Cardiac fibroblast (primary cell): ENCODE data around the gene SLC2A13.
"Not testable (repeated sequence)": the region's sequence is repeated elsewhere in the genome, so short reads cannot be mapped to it uniquely, and the experiment has no call there.

ENCODE experiments used
- DNase-seq, 2 donors: peaks; one replicate each; pipeline versions ENCODE4 v3.0.0 to v3.0.0-alpha.2; 2010; ENCODE audit warnings: low read depth in 2 of 2
- H3K4me3 ChIP-seq, 2 donors: replicated peaks in 1 of 2; 1 replicate in 1 of 2; 2 replicates in 1 of 2; pipeline ENCODE4 v1.5.1; 2011; ENCODE audit warnings: low read depth in 2 of 2, low read length in 2 of 2, mild to moderate bottlenecking in 2 of 2, moderate library complexity in 1 of 2
- TF ChIP-seq, protein P1 (sequence below): IDR thresholded peaks from one replicate; pipeline ENCODE4 v1.5.1; 2011; ENCODE audit warnings: low read depth, mild to moderate bottlenecking, low read length, inconsistent platforms

Gene SLC2A13

DNA sequence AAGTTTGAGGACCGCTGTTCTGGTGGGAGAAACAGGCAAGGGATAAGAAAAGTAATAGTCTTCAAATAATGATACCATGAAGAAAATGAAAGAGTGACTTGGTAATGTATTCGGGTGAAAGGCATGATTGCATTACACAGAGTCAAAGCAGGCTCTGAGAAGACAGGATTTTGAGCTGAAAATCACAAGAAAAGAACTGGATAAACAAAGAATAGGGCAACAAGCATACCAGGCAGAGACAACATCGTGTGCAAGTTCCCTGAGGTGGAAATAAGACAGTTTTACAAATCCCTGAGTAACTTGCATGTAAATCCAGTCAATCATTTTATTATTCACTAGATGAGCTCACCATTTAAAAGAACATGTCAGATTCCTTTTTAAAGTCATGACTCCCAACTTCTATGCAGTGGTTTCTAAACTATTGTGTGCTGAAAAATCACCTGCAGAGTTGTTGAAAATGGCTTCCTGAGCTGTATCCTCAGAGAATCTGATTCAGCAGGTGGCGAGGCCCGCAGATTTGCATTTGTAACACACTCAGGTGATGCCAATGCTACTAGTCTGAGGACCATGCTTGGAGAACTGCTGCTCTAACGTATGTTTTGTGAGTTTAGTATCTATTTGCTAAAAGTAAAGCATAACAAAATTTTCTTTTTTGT is 353.3 kb downstream of the SLC2A13 start:
- DNase-seq = no peak
- no peak overlapping the region for H3K4me3 ChIP-seq
- TF ChIP-seq, protein P1, sequence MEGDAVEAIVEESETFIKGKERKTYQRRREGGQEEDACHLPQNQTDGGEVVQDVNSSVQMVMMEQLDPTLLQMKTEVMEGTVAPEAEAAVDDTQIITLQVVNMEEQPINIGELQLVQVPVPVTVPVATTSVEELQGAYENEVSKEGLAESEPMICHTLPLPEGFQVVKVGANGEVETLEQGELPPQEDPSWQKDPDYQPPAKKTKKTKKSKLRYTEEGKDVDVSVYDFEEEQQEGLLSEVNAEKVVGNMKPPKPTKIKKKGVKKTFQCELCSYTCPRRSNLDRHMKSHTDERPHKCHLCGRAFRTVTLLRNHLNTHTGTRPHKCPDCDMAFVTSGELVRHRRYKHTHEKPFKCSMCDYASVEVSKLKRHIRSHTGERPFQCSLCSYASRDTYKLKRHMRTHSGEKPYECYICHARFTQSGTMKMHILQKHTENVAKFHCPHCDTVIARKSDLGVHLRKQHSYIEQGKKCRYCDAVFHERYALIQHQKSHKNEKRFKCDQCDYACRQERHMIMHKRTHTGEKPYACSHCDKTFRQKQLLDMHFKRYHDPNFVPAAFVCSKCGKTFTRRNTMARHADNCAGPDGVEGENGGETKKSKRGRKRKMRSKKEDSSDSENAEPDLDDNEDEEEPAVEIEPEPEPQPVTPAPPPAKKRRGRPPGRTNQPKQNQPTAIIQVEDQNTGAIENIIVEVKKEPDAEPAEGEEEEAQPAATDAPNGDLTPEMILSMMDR = no peak

DNA sequence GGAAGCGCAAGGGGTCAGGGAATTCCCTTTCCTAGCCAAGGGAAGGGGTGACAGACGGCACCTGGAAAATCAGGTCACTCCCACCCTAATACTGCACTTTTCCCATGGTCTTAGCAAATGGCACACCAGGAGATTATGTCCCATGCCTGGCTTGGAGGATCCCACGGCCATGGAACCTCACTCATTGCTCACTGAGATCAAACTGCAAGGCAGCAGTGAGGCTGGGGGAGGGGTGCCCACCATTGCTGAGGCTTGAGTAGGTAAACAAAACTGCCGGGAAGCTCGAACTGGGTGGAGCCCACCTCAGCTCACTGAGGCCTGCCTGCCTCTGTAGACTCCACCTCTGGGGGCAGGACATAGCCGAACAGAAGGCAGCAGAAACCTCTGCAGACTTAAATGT is 359.7 kb downstream of the SLC2A13 start:
- DNase-seq, H3K4me3 ChIP-seq: not testable (repeated sequence)

DNA sequence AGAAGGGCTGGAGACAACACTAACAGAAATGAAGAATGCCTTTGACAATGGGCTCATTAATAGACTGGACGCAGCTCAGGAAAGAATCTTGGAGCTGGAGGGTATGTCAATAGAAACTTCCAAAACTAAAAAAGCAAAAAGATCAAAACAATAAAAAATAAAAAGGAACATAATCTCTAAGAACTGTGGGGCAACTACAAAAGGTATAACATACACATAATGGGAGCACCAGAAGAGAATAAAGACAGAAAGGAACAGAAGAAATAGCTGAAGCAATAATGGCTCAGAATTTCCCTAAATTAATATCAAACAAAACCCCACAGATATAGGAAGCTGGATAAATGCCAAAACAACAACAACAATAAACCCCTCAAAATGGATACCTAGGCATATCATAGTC is 362.2 kb downstream of the SLC2A13 start:
- TF ChIP-seq, protein P1 = no peak
- DNase-seq = no peak
- no peak overlapping the region for H3K4me3 ChIP-seq

DNA sequence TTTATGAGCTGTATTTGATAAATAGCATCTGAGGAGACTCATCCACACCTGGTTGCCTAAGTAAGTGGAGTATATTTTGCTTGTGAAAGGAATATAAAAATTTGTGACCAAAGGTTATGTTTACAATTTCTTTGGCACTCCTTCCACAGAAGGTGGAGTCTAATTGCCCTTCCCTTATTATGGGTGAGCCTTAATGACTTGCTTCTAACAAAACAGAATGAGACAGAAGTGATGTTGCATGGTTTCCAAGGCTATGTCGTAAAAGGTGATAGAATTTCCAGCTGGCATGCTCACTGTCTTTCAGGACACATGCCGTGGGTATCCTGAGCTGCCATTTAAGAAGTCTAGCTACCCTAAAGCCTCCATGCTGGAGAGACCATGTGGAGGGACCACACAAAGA is 369.5 kb downstream of the SLC2A13 start:
- no peak overlapping the region for H3K4me3 ChIP-seq
- DNase-seq = no peak
- TF ChIP-seq, protein P1 = no peak

DNA sequence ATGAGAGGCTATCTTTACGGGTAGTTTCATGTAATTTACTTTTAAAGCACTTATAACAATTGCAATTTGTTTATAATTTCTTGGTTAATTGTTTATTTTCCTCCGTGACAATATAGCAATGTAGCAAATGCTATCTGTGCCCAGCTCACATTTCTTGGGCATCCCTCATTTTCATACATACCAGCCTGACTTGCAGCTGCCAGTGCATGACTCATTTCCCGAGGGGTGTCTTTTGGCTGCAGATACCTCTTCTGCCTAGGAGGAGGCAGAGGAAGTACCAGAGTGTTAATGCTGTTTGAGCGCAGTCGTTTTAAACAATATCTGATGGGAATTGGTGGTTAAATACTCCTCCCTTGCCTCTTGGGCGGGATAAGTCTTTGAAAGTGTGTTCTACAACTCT is 382.1 kb downstream of the SLC2A13 start:
- H3K4me3 ChIP-seq = no peak overlapping the region
- peak; percentile 72 to 77 for DNase-seq
- TF ChIP-seq, protein P1 = no peak

DNA sequence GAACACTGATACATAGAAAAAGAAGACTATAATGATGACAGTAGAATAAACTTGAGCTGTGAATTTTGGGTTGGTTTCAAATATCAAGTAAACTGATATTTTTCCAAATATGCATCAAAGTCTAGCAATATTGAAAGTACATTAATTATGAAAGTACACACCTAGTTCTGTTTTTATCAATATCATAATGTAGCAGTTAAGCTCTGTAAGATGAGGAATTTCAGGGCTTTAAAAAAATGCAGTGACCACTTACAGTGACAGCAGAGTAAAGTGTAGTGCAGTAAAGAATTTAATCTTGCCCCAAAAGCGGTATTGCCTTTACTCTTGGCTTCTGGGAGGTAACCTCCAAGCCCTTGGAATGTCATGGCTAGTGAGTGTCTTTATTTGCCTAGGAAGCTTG is 383.4 kb downstream of the SLC2A13 start:
- TF ChIP-seq, protein P1 = no peak
- no peak for DNase-seq
- H3K4me3 ChIP-seq = no peak overlapping the region

DNA sequence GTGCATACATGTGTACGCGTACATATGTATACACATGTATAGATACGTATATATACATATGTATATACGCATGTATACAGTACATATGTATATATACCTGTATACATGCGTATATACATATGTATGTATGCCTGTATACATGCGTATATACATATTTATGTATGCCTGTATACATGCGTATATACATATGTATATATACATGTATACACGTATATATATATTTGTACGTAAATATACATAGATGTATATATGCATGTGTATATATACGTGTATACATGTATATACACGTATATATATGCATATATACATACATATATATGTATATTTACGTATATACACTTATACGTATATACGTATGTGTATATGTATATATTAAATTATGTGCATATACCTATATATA is 392.3 kb downstream of the SLC2A13 start:
- DNase-seq = no peak
- H3K4me3 ChIP-seq = no peak overlapping the region
- TF ChIP-seq, protein P1 = no peak
